ENCODE measurements around the gene TRMT112.

DNA sequence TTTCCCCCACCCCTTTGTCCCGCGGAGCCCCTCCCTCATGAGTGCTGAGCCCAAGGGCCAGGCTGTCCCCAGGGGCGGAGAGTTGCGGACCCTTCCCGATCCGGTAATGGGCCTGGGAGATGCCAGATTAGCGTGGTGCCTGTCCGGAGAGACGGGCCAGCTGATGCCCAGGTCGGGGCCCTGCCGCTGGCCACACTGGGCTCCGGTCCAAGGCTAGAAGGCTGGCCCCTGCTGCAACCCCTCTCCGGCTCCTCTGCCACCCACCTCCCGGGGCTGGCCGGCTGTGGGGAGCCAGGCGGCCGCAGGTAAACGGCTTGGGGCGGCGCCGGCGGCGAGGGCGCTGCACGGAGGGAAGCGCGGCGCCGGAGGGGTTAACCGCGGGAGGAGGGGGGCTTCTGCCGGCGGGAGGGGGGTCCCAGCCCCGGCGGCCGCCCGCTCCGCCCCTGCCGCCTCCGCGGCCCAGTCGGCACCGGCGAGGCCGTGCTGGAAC, 26.1 kb downstream of the TRMT112 start, which contains the start of gene KCNK4:
- TF ChIP-seq EP300 (IDR thresholded peaks at IDR 0.05), result no peak
- TF ChIP-seq, protein P1, sequence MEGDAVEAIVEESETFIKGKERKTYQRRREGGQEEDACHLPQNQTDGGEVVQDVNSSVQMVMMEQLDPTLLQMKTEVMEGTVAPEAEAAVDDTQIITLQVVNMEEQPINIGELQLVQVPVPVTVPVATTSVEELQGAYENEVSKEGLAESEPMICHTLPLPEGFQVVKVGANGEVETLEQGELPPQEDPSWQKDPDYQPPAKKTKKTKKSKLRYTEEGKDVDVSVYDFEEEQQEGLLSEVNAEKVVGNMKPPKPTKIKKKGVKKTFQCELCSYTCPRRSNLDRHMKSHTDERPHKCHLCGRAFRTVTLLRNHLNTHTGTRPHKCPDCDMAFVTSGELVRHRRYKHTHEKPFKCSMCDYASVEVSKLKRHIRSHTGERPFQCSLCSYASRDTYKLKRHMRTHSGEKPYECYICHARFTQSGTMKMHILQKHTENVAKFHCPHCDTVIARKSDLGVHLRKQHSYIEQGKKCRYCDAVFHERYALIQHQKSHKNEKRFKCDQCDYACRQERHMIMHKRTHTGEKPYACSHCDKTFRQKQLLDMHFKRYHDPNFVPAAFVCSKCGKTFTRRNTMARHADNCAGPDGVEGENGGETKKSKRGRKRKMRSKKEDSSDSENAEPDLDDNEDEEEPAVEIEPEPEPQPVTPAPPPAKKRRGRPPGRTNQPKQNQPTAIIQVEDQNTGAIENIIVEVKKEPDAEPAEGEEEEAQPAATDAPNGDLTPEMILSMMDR (IDR thresholded peaks at IDR 0.05), result no peak
- TF ChIP-seq POLR2A (IDR thresholded peaks at IDR 0.05; ENCODE audit: low read depth), result no peak
- no peak for TF ChIP-seq POLR2AphosphoS5 (IDR thresholded peaks at IDR 0.05)

Measured in esophagus muscularis mucosa (tissue), 4 donors.